DND-41 (cell line): ENCODE results near the gene ZBTB3.

ENCODE experiments used
- ATAC-seq: fragments of 200-7000 bp; cut with Tn5 transposase; 3 replicates; pipeline ENCODE4 v1.9.1; 2021; ENCODE audit warnings: low read depth; ENCODE audit not compliant: insufficient read depth
- DNase-seq: peaks from one replicate; pipeline ENCODE4 v3.0.0-alpha.2; 2020
- H2AFZ ChIP-seq: 2 replicates; pipeline ENCODE4 v1.6.0; 2012; ENCODE audit warnings: low read depth, low read length
- H3K27ac ChIP-seq: 2 replicates; pipeline ENCODE4 v1.5.1; 2012; ENCODE audit warnings: low read length, inconsistent platforms
- H3K27me3 ChIP-seq: fragments of 200-600 bp; sonication (generic); 2 replicates; pipeline ENCODE4 v1.6.0; 2012; ENCODE audit warnings: low read length, mild to moderate bottlenecking, inconsistent platforms; ENCODE audit not compliant: insufficient read depth, poor library complexity
- H3K36me3 ChIP-seq: 2 replicates; pipeline ENCODE4 v1.5.1; 2012; ENCODE audit warnings: low read length, inconsistent platforms; ENCODE audit not compliant: insufficient read depth
- H3K4me1 ChIP-seq: 2 replicates; pipeline ENCODE4 v1.5.1; 2012; ENCODE audit warnings: mild to moderate bottlenecking, low read length; ENCODE audit not compliant: insufficient read depth
- H3K4me2 ChIP-seq: 2 replicates; pipeline ENCODE4 v1.6.0; 2012; ENCODE audit warnings: mild to moderate bottlenecking, moderate library complexity, low read length, inconsistent platforms; ENCODE audit not compliant: insufficient read depth
- H3K4me3 ChIP-seq, 2 experiments: fragments of 200-600 bp in 1 of 2; shearing (Covaris generic) in 1 of 2; 2 replicates each; pipeline ENCODE4 v1.5.1; 2012 to 2016; ENCODE audit warnings: inconsistent platforms in 2 of 2, low read length in 2 of 2, mild to moderate bottlenecking in 2 of 2, low read depth in 1 of 2, moderate library complexity in 1 of 2
- H3K79me2 ChIP-seq: 2 replicates; pipeline ENCODE4 v1.6.0; 2012; ENCODE audit warnings: low read length, inconsistent platforms; ENCODE audit not compliant: insufficient read depth
- H3K9ac ChIP-seq: 2 replicates; pipeline ENCODE4 v1.6.0; 2012; ENCODE audit warnings: low read depth, mild to moderate bottlenecking, inconsistent platforms, low read length, moderate library complexity
- H3K9me3 ChIP-seq: 2 replicates; pipeline ENCODE4 v1.5.1; 2012; ENCODE audit warnings: low read length, moderate library complexity, mild to moderate bottlenecking, inconsistent platforms; ENCODE audit not compliant: insufficient read depth, severe bottlenecking
- H4K20me1 ChIP-seq: 2 replicates; pipeline ENCODE4 v1.6.0; 2012; ENCODE audit warnings: low read length; ENCODE audit not compliant: insufficient read depth
- CTCF ChIP-seq: IDR thresholded peaks from 2 replicates; pipeline ENCODE4 v1.5.1; 2012; ENCODE audit warnings: borderline replicate concordance, low read length, moderate library complexity, mild to moderate bottlenecking; ENCODE audit not compliant: poor library complexity, severe bottlenecking; ENCODE audit errors: extremely low read depth
- EZH2 ChIP-seq: IDR thresholded peaks from 3 replicates; pipeline ENCODE4 v1.6.1; 2012; ENCODE audit warnings: borderline replicate concordance, low read depth, mild to moderate bottlenecking, moderate library complexity, low read length, inconsistent platforms; ENCODE audit not compliant: severe bottlenecking

Gene ZBTB3

GRCh38 chr11:62709247-62710000 lies 44.5 kb downstream of the ZBTB3 start:
- no peak for TF ChIP-seq CTCF
- no peak for TF ChIP-seq EZH2
- H4K20me1 ChIP-seq: no peaks in the 10 kb centered on the region
- peak; percentile 79 for ATAC-seq
- peak; percentile 98 for DNase-seq
- peaks cover 42% of the 10 kb centered on the region for H3K36me3 ChIP-seq
- H2AFZ ChIP-seq: peak overlapping the region; percentile 76
- peaks cover 52% of the 10 kb centered on the region for H3K4me1 ChIP-seq
- H3K9ac ChIP-seq: peak overlapping the region; percentile 74
- peaks cover 26% of the 10 kb centered on the region for H3K79me2 ChIP-seq
- H3K4me2 ChIP-seq: peak overlapping the region; percentile 86
- peak overlapping the region; percentile 37 to 72 for H3K4me3 ChIP-seq
- peak overlapping the region; percentile 86 for H3K27ac ChIP-seq
- no peaks in the 10 kb centered on the region for H3K9me3 ChIP-seq
- no peaks in the 10 kb centered on the region for H3K27me3 ChIP-seq

GRCh38 chr11:62708793-62709192 lies 45.2 kb downstream of the ZBTB3 start:
- H3K4me3 ChIP-seq: peak overlapping the region; percentile 37 to 72
- peak; percentile 51 for DNase-seq
- ATAC-seq: peak; percentile 7; the same call in 2 of the 3 replicates
- H2AFZ ChIP-seq: peak overlapping the region; percentile 62
- TF ChIP-seq CTCF (no peak), EZH2 (no peak)
- H3K79me2 ChIP-seq: peaks cover 24% of the 10 kb centered on the region
- peaks cover 52% of the 10 kb centered on the region for H3K4me1 ChIP-seq
- H3K9ac ChIP-seq: peak overlapping the region; percentile 74
- H3K27me3 ChIP-seq: no peaks in the 10 kb centered on the region
- H3K27ac ChIP-seq: peak overlapping the region; percentile 81
- H4K20me1 ChIP-seq: no peaks in the 10 kb centered on the region
- no peaks in the 10 kb centered on the region for H3K9me3 ChIP-seq
- peaks cover 37% of the 10 kb centered on the region for H3K36me3 ChIP-seq
- H3K4me2 ChIP-seq: peak overlapping the region; percentile 86

GRCh38 chr11:62708392-62708791 lies 45.6 kb downstream of the ZBTB3 start:
- Histone ChIP-seq H3K27me3 (no peaks in the 10 kb centered on the region), H3K79me2 (peaks cover 23% of the 10 kb centered on the region), H4K20me1 (no peaks in the 10 kb centered on the region), H3K36me3 (peaks cover 33% of the 10 kb centered on the region), H3K9ac (peak overlapping the region; percentile 74), H3K4me1 (peaks cover 52% of the 10 kb centered on the region), H3K4me3 (peak overlapping the region; percentile 37 to 72; a peak in 3 of 4 replicates), H3K27ac (peak overlapping the region; percentile 81), H3K4me2 (peak overlapping the region; percentile 86), H3K9me3 (no peaks in the 10 kb centered on the region), H2AFZ (peak overlapping the region; percentile 62; the same call in 1 of the 2 replicates)
- TF ChIP-seq CTCF (no peak), EZH2 (no peak)
- no peak for DNase-seq
- no peak for ATAC-seq
